ENCODE results near the gene TRIM17. TPM values are rescaled to one million over a fixed set of nuclear protein-coding genes. Genes with fewer than 3 reads are reported as not detected.

The TRIM17 gene
- total RNA-seq, 2 experiments from 2014 or later = 0.13 TPM; not detected in 1

GRCh38 chr1:228396770-228397662 lies 19.6 kb downstream of the TRIM17 start:
- Histone ChIP-seq H4K20me1 (ENCODE audit: insufficient read depth, low read length) (no peaks in the 10 kb centered on the region), H3K4me1 (ENCODE audit: insufficient read depth, low read length, poor library complexity, severe bottlenecking) (no peaks in the 10 kb centered on the region), H3K9me3 (ENCODE audit: low read length) (no peaks in the 10 kb centered on the region), H3K79me2 (ENCODE audit: insufficient read depth, low read depth, low read length) (no peaks in the 10 kb centered on the region), H3K4me3 (ENCODE audit: low read depth, low read length, poor library complexity, severe bottlenecking) (no peak overlapping the region), H2AFZ (ENCODE audit: low read length) (no peak overlapping the region), H3K9me2 (ENCODE audit: insufficient read depth, low read length) (no peaks in the 10 kb centered on the region), H3K4me2 (ENCODE audit: low read length) (no peak overlapping the region), H3K36me3 (ENCODE audit: insufficient read depth, low read length) (peaks cover 91% of the 10 kb centered on the region), H3K27ac (ENCODE audit: low read depth, low read length, poor library complexity, severe bottlenecking) (no peak overlapping the region)
- POLR2A ChIA-PET = no interaction called here
- TF ChIP-seq, protein P1, sequence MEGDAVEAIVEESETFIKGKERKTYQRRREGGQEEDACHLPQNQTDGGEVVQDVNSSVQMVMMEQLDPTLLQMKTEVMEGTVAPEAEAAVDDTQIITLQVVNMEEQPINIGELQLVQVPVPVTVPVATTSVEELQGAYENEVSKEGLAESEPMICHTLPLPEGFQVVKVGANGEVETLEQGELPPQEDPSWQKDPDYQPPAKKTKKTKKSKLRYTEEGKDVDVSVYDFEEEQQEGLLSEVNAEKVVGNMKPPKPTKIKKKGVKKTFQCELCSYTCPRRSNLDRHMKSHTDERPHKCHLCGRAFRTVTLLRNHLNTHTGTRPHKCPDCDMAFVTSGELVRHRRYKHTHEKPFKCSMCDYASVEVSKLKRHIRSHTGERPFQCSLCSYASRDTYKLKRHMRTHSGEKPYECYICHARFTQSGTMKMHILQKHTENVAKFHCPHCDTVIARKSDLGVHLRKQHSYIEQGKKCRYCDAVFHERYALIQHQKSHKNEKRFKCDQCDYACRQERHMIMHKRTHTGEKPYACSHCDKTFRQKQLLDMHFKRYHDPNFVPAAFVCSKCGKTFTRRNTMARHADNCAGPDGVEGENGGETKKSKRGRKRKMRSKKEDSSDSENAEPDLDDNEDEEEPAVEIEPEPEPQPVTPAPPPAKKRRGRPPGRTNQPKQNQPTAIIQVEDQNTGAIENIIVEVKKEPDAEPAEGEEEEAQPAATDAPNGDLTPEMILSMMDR (conservative IDR thresholded peaks at IDR 0.05; ENCODE audit: low read length) = no peak
- no peak for TF ChIP-seq EZH2phosphoT487 (IDR thresholded peaks at IDR 0.05; ENCODE audit: borderline replicate concordance, low read depth, low read length)
- BruUV-seq (replicated peaks) = no TSS peak
- CTCF ChIA-PET (ENCODE audit: unreplicated experiment) = no interaction called here
- intact Hi-C loops (cut with micrococcal nuclease; ENCODE audit: unreplicated experiment) = no loop called here
- no peak for DNase-seq (ENCODE audit: low spot score)

DNA sequence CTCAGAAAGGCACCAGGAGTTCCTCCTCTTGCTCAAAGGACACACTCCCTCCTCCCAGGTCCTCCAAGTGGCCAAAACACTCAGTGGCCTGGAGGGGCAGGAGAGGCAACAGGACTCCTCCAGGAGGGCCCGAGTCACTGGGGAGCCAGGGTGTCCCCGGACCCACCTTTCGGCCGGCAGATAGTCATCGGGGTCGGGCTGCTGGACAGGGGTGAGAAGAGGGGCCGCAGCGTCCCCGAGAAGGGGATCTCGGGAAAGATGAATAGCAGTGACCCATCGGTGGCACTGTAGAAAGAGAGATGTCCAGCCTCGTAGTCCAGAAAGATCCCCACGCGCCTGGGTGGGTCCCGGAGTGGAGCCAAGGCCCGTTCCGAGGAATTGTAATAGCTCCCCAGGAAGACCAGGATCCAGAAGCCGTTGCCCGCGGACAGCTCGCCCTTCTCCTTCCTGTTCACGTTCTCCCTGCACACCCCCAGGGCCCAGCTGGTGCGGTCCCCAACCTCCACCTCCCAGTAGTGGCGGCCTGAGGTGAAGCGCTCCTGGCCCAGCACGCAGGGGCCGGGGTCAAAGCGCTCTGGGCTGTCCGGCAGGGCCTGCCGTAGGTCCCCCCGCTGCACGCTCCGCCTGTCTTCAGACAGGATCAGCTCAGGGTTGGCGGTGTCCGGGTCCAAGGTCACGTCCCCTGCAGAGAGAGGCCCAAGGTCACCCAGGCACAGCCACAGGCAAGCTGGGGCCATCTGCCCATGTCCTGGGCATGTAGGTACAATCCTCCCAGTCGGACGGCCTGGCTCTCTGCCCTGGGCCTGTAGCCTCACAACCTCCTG lies 21.9 kb downstream of the TRIM17 start:
- H3K27ac ChIP-seq (ENCODE audit: low read depth, low read length, poor library complexity, severe bottlenecking) = no peak overlapping the region
- H3K9me2 ChIP-seq (ENCODE audit: insufficient read depth, low read length) = no peaks in the 10 kb centered on the region
- no peak overlapping the region for H2AFZ ChIP-seq (ENCODE audit: low read length)
- peaks cover 73% of the 10 kb centered on the region for H3K36me3 ChIP-seq (ENCODE audit: insufficient read depth, low read length)
- intact Hi-C loops (cut with micrococcal nuclease; ENCODE audit: unreplicated experiment) = no loop called here
- no peak overlapping the region for H3K4me2 ChIP-seq (ENCODE audit: low read length)
- POLR2A ChIA-PET = interaction anchor here (1.0 kb wide), 1 partner anchor 9 kb away, joined by 3 read pairs; no protein-coding TSS in a partner anchor
- H3K4me3 ChIP-seq (ENCODE audit: low read depth, low read length, poor library complexity, severe bottlenecking) = no peak overlapping the region
- TF ChIP-seq EZH2phosphoT487 (IDR thresholded peaks at IDR 0.05; ENCODE audit: borderline replicate concordance, low read depth, low read length) = no peak
- TF ChIP-seq, protein P1 (conservative IDR thresholded peaks at IDR 0.05; ENCODE audit: low read length) = no peak
- no peaks in the 10 kb centered on the region for H3K9me3 ChIP-seq (ENCODE audit: low read length)
- H3K79me2 ChIP-seq (ENCODE audit: insufficient read depth, low read depth, low read length) = no peaks in the 10 kb centered on the region
- DNase-seq (ENCODE audit: low spot score) = no peak
- H4K20me1 ChIP-seq (ENCODE audit: insufficient read depth, low read length) = no peaks in the 10 kb centered on the region
- CTCF ChIA-PET (ENCODE audit: unreplicated experiment) = no interaction called here
- no peaks in the 10 kb centered on the region for H3K4me1 ChIP-seq (ENCODE audit: insufficient read depth, low read length, poor library complexity, severe bottlenecking)
- no TSS peak for BruUV-seq (replicated peaks)
